ENCODE data around the gene CSTF2.

- TF ChIP-seq POLR2A (IDR thresholded peaks at IDR 0.05): no peak
- no peak for TF ChIP-seq CTCF (IDR thresholded peaks at IDR 0.05 in 4 of 5, conservative IDR thresholded peaks at IDR 0.05 in 1 of 5)
Observed at GRCh38 chrX:100819534-100819836, 706 bp upstream of the CSTF2 start.
